UCSD-AML1 (cell line): Measurements from ENCODE around the gene CYP2C9.
A peak's percentile ranks its signal among the peaks of the same experiment; 100 is the strongest.
"Not testable (repeated sequence)": the region's sequence is repeated elsewhere in the genome, so short reads cannot be mapped to it uniquely, and the experiment has no call there.

ENCODE experiments used
- DNase-seq: peaks from one replicate; lab custom pipeline; 2025; ENCODE audit not compliant: unreplicated experiment; lab: John Stamatoyannopoulos, UW

The CYP2C9 gene

GRCh38 chr10:94938383-94938782 is at the start of gene CYP2C9:
Gene CYP2C9 (plus strand): TSS chr10:94938658. CDS start chr10:94938683, 25 bp downstream.
- DNase-seq, result no peak

- DNase-seq, result no peak
These were observed 49.3 kb upstream of the CYP2C9 start for GRCh38 chr10:94889123-94889522.

GRCh38 chr10:94890264-94891022 is 48.0 kb upstream of the CYP2C9 start:
- DNase-seq, result no peak

GRCh38 chr10:94898414-94898813 is 40.0 kb upstream of the CYP2C9 start:
- not testable (repeated sequence) for DNase-seq

GRCh38 chr10:94902080-94902479 is 36.4 kb upstream of the CYP2C9 start:
- no peak for DNase-seq

- DNase-seq, result no peak
These were observed 35.9 kb upstream of the CYP2C9 start for GRCh38 chr10:94902570-94902969.

GRCh38 chr10:94904506-94905148 is 33.8 kb upstream of the CYP2C9 start:
- not testable (repeated sequence) for DNase-seq

- no peak for DNase-seq
These were observed 22.0 kb upstream of the CYP2C9 start for GRCh38 chr10:94916423-94916822.

- DNase-seq, result no peak
These were observed 1.7 kb upstream of the CYP2C9 start for GRCh38 chr10:94936721-94937120.

- not testable (repeated sequence) for DNase-seq
These were observed 5.1 kb downstream of the CYP2C9 start for GRCh38 chr10:94943432-94944103.

- DNase-seq, result not testable (repeated sequence)
These were observed 7.7 kb downstream of the CYP2C9 start for GRCh38 chr10:94946181-94946580.

- DNase-seq, result peak; percentile 24
These were observed 25.4 kb downstream of the CYP2C9 start for GRCh38 chr10:94963901-94964300.

GRCh38 chr10:94983555-94983954 is 45.1 kb downstream of the CYP2C9 start:
- no peak for DNase-seq

- DNase-seq, result no peak
These were observed 50.7 kb downstream of the CYP2C9 start for GRCh38 chr10:94989192-94989591.

GRCh38 chr10:94991243-94991888 is 52.9 kb downstream of the CYP2C9 start:
- DNase-seq, result no peak

GRCh38 chr10:94992811-94993210 is 54.4 kb downstream of the CYP2C9 start:
- peak; percentile 10 for DNase-seq

GRCh38 chr10:94997741-94998174 is 59.3 kb downstream of the CYP2C9 start:
- peak; percentile 8 for DNase-seq

- no peak for DNase-seq
These were observed 88.0 kb downstream of the CYP2C9 start for GRCh38 chr10:95026461-95026860.

- DNase-seq, result no peak
These were observed 93.2 kb downstream of the CYP2C9 start for GRCh38 chr10:95031656-95032055.

- DNase-seq, result no peak
These were observed 95.9 kb downstream of the CYP2C9 start for GRCh38 chr10:95034401-95034800.
